ENCODE results near the gene TSPAN9. TPM values are rescaled to one million over a fixed set of nuclear protein-coding genes. Genes with fewer than 3 reads are reported as not detected.

Gene TSPAN9
- total and polyA plus RNA-seq, 11 donors, result 70.0 to 387 (median 151) TPM

DNA sequence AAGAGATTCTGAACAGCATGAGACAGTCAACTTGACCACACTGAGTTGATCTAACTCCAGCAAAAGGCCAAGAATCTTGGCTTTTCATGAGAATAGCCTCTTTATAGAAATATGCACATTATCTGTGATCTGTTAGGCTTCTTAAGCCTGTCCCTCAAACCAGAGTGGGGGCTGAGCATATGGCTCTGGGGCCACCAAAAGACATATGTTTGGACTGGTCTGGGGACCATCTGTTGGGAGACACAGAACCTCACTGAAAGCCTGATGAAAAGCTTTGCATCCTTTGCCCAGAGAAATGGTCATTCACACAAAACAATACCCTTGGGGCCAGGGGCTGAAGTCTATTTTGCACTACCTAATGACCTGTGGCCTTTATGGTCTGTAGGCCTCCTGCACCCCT is 248.6 kb downstream of the TSPAN9 start:
- H3K27me3 ChIP-seq, result no peaks in the 10 kb centered on the region
- H3K9me3 ChIP-seq, result no peaks in the 10 kb centered on the region
- no peak for TF ChIP-seq POLR2A (IDR thresholded peaks at IDR 0.05)
- TF ChIP-seq, protein P1, sequence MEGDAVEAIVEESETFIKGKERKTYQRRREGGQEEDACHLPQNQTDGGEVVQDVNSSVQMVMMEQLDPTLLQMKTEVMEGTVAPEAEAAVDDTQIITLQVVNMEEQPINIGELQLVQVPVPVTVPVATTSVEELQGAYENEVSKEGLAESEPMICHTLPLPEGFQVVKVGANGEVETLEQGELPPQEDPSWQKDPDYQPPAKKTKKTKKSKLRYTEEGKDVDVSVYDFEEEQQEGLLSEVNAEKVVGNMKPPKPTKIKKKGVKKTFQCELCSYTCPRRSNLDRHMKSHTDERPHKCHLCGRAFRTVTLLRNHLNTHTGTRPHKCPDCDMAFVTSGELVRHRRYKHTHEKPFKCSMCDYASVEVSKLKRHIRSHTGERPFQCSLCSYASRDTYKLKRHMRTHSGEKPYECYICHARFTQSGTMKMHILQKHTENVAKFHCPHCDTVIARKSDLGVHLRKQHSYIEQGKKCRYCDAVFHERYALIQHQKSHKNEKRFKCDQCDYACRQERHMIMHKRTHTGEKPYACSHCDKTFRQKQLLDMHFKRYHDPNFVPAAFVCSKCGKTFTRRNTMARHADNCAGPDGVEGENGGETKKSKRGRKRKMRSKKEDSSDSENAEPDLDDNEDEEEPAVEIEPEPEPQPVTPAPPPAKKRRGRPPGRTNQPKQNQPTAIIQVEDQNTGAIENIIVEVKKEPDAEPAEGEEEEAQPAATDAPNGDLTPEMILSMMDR (IDR thresholded peaks at IDR 0.05), result no peak
- intact Hi-C loops (cut with DNase I), result no loop called here
- no peak overlapping the region for H3K27ac ChIP-seq
- ATAC-seq, result no peak
- H3K4me1 ChIP-seq, result peaks cover 0 to 19% (median 0%) of the 10 kb centered on the region in 12 donors
- H3K4me3 ChIP-seq, result no peak overlapping the region
- H3K36me3 ChIP-seq, result no peaks in the 10 kb centered on the region
- no peak for DNase-seq

DNA sequence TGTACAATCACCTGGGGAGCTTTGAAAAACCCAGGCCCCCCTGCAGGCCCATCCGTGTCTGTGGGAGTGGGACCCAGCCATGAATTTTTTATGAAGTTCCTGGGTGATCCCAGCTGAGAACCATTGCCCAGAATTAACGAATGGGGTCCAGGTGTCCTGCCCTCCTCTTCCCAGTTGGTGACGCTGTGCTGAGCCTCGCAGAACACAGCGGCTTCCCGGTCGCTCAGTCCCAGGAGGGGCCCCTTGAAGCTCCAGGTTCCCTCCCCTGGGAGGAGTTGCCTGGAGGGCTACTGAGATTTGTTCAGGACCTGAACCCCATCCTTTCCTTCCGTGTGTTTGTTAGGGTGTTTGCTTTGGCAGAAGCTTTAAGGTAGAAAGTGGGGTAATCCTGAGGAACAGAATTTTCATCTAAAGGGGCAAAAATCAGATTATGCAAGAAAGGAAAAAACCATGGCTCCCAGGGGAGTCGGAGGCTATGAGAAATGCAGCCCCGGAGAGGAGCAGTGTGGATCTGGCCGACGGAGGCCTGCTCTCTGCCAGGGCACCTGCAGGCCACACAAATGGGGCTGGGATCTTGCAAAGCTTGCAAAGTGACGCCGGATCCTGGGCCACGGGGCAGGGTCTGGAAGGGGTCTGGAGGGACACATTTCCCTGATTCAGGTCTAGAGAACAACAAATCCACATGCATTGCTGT is 249.1 kb downstream of the TSPAN9 start:
- H3K27me3 ChIP-seq, result no peaks in the 10 kb centered on the region
- DNase-seq, result peak in 1 of 5 donors; percentile 54
- H3K27ac ChIP-seq, result peak overlapping the region in 1 of 12 donors; percentile 42
- no peak for ATAC-seq
- no peaks in the 10 kb centered on the region for H3K36me3 ChIP-seq
- H3K9me3 ChIP-seq, result no peaks in the 10 kb centered on the region
- H3K4me1 ChIP-seq, result peaks cover 0 to 19% (median 0%) of the 10 kb centered on the region in 12 donors
- 77 to 81% (median 80%) methylated on average over 15 of the region's 15 CpGs for WGBS, 4 donors
- H3K4me3 ChIP-seq, result no peak overlapping the region
- intact Hi-C loops (cut with DNase I), result no loop called here
- TF ChIP-seq, protein P1 (IDR thresholded peaks at IDR 0.05), result no peak
- TF ChIP-seq POLR2A (IDR thresholded peaks at IDR 0.05), result no peak

DNA sequence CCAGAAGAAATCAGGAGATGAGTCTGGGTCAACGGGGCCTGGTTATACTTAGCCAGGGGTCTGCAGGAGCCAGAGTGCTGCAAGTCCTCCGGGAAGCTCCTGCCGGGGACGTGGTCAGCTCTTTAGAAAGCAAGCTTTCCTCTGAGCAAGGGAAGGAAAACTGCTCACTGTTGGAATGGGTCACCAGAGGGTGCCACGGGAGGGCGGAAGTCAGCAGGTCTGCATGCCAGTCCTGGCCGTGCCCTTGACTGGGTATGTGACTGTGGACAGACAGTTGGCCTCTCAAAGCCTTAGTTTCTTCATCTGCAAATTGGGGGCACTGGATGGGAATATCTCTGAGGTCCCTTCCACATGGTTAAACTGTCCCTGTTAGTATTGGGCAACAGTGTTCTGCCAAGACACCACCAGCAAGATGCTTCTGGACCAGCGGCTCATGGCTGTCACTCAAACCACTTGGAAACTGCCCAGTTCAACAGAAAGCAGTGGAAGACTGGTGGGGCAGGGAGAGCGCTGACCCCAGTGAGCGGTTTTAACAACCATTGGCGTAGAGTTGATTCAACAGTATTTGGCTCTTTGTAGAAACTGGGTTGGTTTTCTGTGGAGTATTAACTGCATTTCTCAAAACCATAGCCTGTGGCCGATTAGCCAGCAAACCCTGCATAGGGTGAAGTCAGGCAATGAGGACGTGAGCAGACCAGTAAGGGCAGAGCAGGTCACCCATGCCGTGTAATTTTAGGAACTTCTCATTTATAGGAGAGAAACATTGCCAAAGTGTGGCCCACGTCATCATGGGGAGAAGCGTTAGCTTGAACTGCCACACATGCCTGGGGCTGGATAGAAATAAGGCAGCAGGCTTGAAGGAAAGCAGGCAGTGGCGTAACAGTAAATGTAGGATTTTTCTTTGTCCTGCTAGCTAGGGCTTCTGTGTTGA is 249.9 kb downstream of the TSPAN9 start:
- peak overlapping the region in 2 of 12 donors; percentile 13 to 45 for H3K27ac ChIP-seq
- no peaks in the 10 kb centered on the region for H3K27me3 ChIP-seq
- intact Hi-C loops (cut with DNase I), result no loop called here
- no peak for TF ChIP-seq POLR2A (IDR thresholded peaks at IDR 0.05)
- TF ChIP-seq, protein P1 (IDR thresholded peaks at IDR 0.05), result no peak
- H3K9me3 ChIP-seq, result no peaks in the 10 kb centered on the region
- DNase-seq, result peak in 4 of 5 donors; percentile 27 to 64 (median 49)
- H3K4me1 ChIP-seq, result peaks cover 0 to 19% (median 0%) of the 10 kb centered on the region in 12 donors
- 73 to 92% (median 83%) methylated on average over 16 to 17 of the region's 17 CpGs for WGBS, 4 donors
- no peak overlapping the region for H3K4me3 ChIP-seq
- peak in 3 of 4 donors; percentile 50 to 90 (median 82) for ATAC-seq
- H3K36me3 ChIP-seq, result no peaks in the 10 kb centered on the region

DNA sequence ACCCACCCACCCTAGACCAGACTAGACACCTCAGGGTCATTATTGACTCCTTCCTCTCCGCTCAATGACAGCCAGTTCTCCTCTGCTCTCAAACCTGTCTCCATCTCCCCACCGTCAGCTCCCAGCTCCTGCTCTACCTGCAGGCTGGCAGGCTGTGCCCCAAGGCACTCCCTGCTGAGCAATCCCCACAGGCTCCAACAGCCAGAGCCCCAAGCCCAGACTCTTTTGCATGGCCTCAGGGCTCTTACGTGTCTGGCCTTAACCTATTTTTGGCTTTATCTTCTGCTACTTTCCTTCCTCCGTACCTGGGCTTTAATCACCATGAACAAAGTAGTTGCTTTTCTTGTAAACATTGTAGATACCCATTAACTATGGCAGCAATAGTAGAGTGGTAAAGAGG is 250.9 kb downstream of the TSPAN9 start:
- DNase-seq, result peak in 1 of 5 donors; percentile 34
- Histone ChIP-seq H3K36me3 (no peaks in the 10 kb centered on the region), H3K4me3 (no peak overlapping the region), H3K9me3 (no peaks in the 10 kb centered on the region), H3K27ac (peak overlapping the region in 1 of 12 donors; percentile 45), H3K27me3 (no peaks in the 10 kb centered on the region), H3K4me1 (peaks cover 0 to 22% (median under 1%) of the 10 kb centered on the region in 12 donors)
- TF ChIP-seq, protein P1 (IDR thresholded peaks at IDR 0.05), result no peak
- TF ChIP-seq POLR2A (IDR thresholded peaks at IDR 0.05), result no peak
- WGBS, 4 donors, result 76 to 88% (median 82%) methylated on average over 4 of the region's 4 CpGs
- intact Hi-C loops (cut with DNase I), result no loop called here
- peak in 1 of 4 donors; percentile 24 for ATAC-seq

Measured in heart left ventricle (tissue), 16 donors.